ENCODE measurements around the gene PHF20. TPM values are rescaled to one million over a fixed set of nuclear protein-coding genes. Genes with fewer than 3 reads are reported as not detected.

The PHF20 gene
- total RNA-seq, 1 donor from 2014 or later = 37.6 TPM

DNA sequence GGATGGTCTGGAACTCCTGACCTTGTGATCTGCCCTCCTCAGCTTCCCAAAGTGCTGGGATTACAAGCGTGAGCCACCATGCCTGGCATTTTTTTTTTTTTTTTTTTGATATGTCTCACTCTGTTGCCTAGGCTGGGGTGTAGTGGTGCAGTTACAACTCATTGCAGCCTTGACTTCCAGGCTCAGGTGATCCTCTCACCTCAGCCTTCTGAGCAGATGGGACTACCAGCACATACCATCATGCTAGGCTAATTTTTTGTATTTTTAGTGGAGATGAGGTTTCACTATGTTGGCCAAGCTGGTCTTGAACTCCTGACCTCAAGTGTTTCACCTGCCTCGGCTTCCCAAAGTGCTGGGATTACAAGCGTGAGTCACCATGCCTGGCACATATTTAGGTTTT, 34.3 kb downstream of the PHF20 start:
- TF ChIP-seq, protein P1, sequence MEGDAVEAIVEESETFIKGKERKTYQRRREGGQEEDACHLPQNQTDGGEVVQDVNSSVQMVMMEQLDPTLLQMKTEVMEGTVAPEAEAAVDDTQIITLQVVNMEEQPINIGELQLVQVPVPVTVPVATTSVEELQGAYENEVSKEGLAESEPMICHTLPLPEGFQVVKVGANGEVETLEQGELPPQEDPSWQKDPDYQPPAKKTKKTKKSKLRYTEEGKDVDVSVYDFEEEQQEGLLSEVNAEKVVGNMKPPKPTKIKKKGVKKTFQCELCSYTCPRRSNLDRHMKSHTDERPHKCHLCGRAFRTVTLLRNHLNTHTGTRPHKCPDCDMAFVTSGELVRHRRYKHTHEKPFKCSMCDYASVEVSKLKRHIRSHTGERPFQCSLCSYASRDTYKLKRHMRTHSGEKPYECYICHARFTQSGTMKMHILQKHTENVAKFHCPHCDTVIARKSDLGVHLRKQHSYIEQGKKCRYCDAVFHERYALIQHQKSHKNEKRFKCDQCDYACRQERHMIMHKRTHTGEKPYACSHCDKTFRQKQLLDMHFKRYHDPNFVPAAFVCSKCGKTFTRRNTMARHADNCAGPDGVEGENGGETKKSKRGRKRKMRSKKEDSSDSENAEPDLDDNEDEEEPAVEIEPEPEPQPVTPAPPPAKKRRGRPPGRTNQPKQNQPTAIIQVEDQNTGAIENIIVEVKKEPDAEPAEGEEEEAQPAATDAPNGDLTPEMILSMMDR (conservative IDR thresholded peaks at IDR 0.05) = no peak
- H3K4me3 Mint-ChIP-seq = no peak overlapping the region
- no peak for DNase-seq (ENCODE audit: extremely low spot score, unreplicated experiment)
- no peak overlapping the region for H3K27ac Mint-ChIP-seq
- H3K4me1 Mint-ChIP-seq (ENCODE audit: unreplicated experiment) = no peaks in the 10 kb centered on the region
- no peaks in the 10 kb centered on the region for H3K9me3 Mint-ChIP-seq
- H3K27me3 Mint-ChIP-seq = no peaks in the 10 kb centered on the region
- H3K36me3 Mint-ChIP-seq = peaks cover 14% of the 10 kb centered on the region

DNA sequence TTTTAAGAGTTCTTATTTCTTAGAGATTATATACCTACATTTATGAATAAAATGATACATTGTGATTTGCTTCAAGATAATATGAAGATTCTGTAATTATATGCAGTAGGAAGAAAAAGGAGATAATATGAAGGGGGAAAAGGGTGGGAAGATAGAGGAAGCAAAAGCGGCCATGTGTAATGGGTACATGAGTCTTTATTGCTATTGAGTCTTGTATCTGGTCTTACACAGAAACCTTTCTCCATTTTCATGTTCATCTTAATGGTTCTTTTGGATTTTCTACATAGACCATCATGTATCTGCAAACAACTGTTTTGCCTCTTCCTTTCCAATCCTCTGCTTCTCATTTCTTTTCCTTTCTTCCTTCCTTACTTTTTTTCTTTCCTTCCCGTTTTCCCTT, 36.1 kb downstream of the PHF20 start:
- peaks cover 12% of the 10 kb centered on the region for H3K36me3 Mint-ChIP-seq
- H3K27me3 Mint-ChIP-seq = no peaks in the 10 kb centered on the region
- no peak for DNase-seq (ENCODE audit: extremely low spot score, unreplicated experiment)
- H3K27ac Mint-ChIP-seq = no peak overlapping the region
- no peaks in the 10 kb centered on the region for H3K9me3 Mint-ChIP-seq
- TF ChIP-seq, protein P1 (conservative IDR thresholded peaks at IDR 0.05) = no peak
- H3K4me1 Mint-ChIP-seq (ENCODE audit: unreplicated experiment) = no peaks in the 10 kb centered on the region
- no peak overlapping the region for H3K4me3 Mint-ChIP-seq

DNA sequence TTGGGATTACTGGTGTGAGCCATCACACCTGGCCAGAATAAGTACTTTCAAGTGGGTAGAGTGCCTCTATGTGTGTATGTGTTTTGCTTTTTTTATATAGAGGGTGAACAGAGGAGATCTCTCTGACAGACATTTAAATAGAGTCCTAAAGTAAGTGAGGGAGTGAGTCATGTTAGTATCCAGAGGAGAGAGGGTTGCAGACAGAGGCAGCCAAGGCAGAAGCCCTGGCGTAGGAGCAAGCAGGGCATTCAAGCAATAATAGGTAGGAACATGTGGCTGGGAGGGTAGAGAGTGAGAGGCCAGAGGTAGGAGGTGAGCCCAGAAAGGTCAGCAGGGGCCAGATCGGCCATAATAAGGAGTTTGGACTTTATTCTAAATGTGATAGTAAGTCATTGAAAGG, 48.9 kb downstream of the PHF20 start:
- Mint-ChIP-seq H3K27me3 (no peaks in the 10 kb centered on the region), H3K9me3 (peaks cover 11% of the 10 kb centered on the region), H3K27ac (peak overlapping the region; percentile 42), H3K4me1 (ENCODE audit: unreplicated experiment) (peaks cover 17% of the 10 kb centered on the region), H3K36me3 (peaks cover 27% of the 10 kb centered on the region), H3K4me3 (no peak overlapping the region)
- TF ChIP-seq, protein P1 (conservative IDR thresholded peaks at IDR 0.05) = no peak
- DNase-seq (ENCODE audit: extremely low spot score, unreplicated experiment) = no peak

DNA sequence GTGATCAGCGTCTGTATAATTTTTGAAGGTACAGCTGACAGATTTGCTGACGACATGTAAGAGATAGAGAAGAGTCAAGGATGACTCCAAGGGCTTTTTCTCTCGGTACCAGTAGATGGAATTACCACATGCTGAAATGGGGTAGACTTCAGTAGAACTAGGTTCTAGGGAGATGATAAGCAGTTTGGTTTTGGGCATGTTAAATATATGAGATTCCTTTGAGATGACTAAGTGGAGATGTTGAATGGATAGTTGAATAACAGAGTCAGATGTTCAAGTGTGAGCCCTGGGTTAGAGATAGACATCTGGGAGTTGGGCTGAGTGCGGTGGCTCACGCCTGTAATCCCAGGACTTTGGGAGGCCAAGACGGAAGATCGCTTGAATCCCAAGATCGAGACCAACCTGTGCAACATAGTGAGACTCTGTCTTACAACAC, 50.0 kb downstream of the PHF20 start:
- DNase-seq (ENCODE audit: extremely low spot score, unreplicated experiment) = no peak
- Mint-ChIP-seq H3K4me3 (no peak overlapping the region), H3K36me3 (peaks cover 32% of the 10 kb centered on the region), H3K9me3 (peaks cover 11% of the 10 kb centered on the region), H3K27ac (peak overlapping the region; percentile 22), H3K27me3 (no peaks in the 10 kb centered on the region), H3K4me1 (ENCODE audit: unreplicated experiment) (peaks cover 23% of the 10 kb centered on the region)
- TF ChIP-seq, protein P1 (conservative IDR thresholded peaks at IDR 0.05) = no peak

DNA sequence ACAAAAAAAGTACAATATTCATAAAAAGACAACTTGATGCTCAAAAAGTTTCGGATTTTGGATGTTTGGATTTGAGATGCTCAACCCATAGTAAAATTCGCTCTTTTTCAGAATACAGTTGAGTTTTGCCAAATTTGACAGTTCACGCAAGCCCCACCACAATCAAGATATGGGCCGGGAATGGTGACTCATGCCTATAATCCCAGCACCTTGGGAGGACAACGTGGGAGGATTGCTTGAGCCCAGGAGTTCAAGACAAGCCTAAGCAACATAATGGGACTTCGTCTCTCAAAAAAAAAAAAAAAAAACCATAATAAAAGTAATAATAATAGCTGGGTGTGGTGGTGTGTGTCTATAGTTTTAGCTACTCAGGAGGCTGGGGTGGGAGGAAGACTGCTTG, 51.3 kb downstream of the PHF20 start:
- no peak for DNase-seq (ENCODE audit: extremely low spot score, unreplicated experiment)
- H3K9me3 Mint-ChIP-seq = peaks cover 11% of the 10 kb centered on the region
- TF ChIP-seq, protein P1 (conservative IDR thresholded peaks at IDR 0.05) = no peak
- peaks cover 32% of the 10 kb centered on the region for H3K36me3 Mint-ChIP-seq
- H3K4me1 Mint-ChIP-seq (ENCODE audit: unreplicated experiment) = peaks cover 23% of the 10 kb centered on the region
- no peak overlapping the region for H3K27ac Mint-ChIP-seq
- no peak overlapping the region for H3K4me3 Mint-ChIP-seq
- H3K27me3 Mint-ChIP-seq = no peaks in the 10 kb centered on the region

DNA sequence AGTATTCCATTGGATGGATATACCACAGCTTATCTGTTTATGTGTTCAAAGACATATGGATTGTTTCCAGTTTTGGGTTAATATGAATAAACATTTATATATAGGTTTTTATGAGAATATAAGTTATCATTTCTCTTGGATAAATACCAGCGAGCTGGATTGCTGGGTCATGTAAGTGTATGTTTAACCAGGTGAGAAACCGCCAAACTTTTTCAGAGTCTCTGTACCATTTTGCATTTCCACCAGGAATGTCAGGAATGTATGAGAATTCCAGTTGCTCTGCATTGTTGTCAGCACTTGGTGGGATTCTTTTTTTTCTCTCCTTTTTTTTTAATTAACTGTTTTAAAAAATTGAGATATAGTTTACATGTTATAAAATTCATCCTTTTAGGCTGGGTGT, 52.1 kb downstream of the PHF20 start:
- peaks cover 23% of the 10 kb centered on the region for H3K4me1 Mint-ChIP-seq (ENCODE audit: unreplicated experiment)

More for the DNA sequence above, 52.1 kb downstream of the PHF20 start:
- Mint-ChIP-seq H3K9me3 (peaks cover 11% of the 10 kb centered on the region), H3K36me3 (peaks cover 32% of the 10 kb centered on the region), H3K27ac (no peak overlapping the region), H3K4me3 (no peak overlapping the region), H3K27me3 (no peaks in the 10 kb centered on the region)
- no peak for DNase-seq (ENCODE audit: extremely low spot score, unreplicated experiment)
- TF ChIP-seq, protein P1 (conservative IDR thresholded peaks at IDR 0.05) = no peak
